ENCODE measurements around the gene CD1B. TPM values are rescaled to one million over a fixed set of nuclear protein-coding genes. Genes with fewer than 3 reads are reported as not detected.

The CD1B gene
- total and polyA plus RNA-seq, 9 of the 15 experiments (the other 6 are each of a cell fraction or from before 2014, with no cell fraction given): not detected

- intact Hi-C loops (cut with micrococcal nuclease) (no loop called here), in situ Hi-C loops (cut with MboI) (no loop called here)
- H3K36me3 ChIP-seq (ENCODE audit: control insufficient read depth, insufficient read depth, low read length): no peaks in the 10 kb centered on the region
- BruUV-seq (replicated peaks): no TSS peak
- H3K4me1 ChIP-seq (replicated peaks in 1 of 2; ENCODE audit: control insufficient read depth in 2 of 2, insufficient read depth in 2 of 2, low read length in 2 of 2): no peaks in the 10 kb centered on the region
- no peaks in the 10 kb centered on the region for H3K9me3 ChIP-seq (replicated peaks; ENCODE audit: control insufficient read depth, insufficient read depth, low read depth, low read length)
- no peak overlapping the region for H3K4me2 ChIP-seq (ENCODE audit: insufficient read depth, low read length)
- H3K27me3 ChIP-seq (ENCODE audit: control insufficient read depth in 2 of 2, insufficient read depth in 2 of 2, low read length in 2 of 2): no peaks in the 10 kb centered on the region
- CTCF ChIA-PET (ENCODE audit: low intra/inter-chr PET ratio): no interaction called here
- no peak overlapping the region for H3K9ac ChIP-seq (ENCODE audit: insufficient read depth in 1 of 2, low read depth in 2 of 2, low read length in 2 of 2)
- H2AFZ ChIP-seq (ENCODE audit: low read depth, low read length): no peak overlapping the region
- H3K79me2 ChIP-seq (ENCODE audit: control insufficient read depth, insufficient read depth, low read length): no peaks in the 10 kb centered on the region
- no peaks in the 10 kb centered on the region for H3K9me1 ChIP-seq (ENCODE audit: control insufficient read depth, insufficient read depth, low read length)
- DNase-seq (ENCODE audit: extremely low read depth in 1 of 4, low spot score in 3 of 4) (no peak), FAIRE-seq (no peak), ATAC-seq (no peak)
- POLR2A ChIA-PET: no interaction called here
- no peak for TF ChIP-seq NCOA6 (IDR thresholded peaks at IDR 0.05)
- no peak for TF ChIP-seq ZNF24 (IDR thresholded peaks at IDR 0.05)
- no peak for TF ChIP-seq MCM7 (IDR thresholded peaks at IDR 0.05)
- no peak for TF ChIP-seq MXI1 (IDR thresholded peaks at IDR 0.05; ENCODE audit: low read depth, low read length)
- TF ChIP-seq SPI1 (IDR thresholded peaks at IDR 0.05; ENCODE audit: borderline replicate concordance, low read depth, low read length): 0 out of 2 replicates have a peak, but pooled peaks have one; percentile 6
- peak; percentile 56 for TF ChIP-seq USF2 (CRISPR knock-in tag; IDR thresholded peaks at IDR 0.05)
- no peak for TF ChIP-seq CBFA2T3 (IDR thresholded peaks at IDR 0.05)
- peak; percentile 23; the same call in 1 of the 2 replicates for TF ChIP-seq TFE3 (CRISPR knock-in tag; IDR thresholded peaks at IDR 0.05)
- TF ChIP-seq RFX5 (IDR thresholded peaks at IDR 0.05; ENCODE audit: low read depth, low read length): no peak
- no peak for TF ChIP-seq ZNF282 (CRISPR knock-in tag; IDR thresholded peaks at IDR 0.05)
- 0 out of 2 replicates have a peak, but pooled peaks have one; percentile 25 for TF ChIP-seq GABPA (tag; conservative IDR thresholded peaks at IDR 0.05; ENCODE audit: low read depth)
- no peak for TF ChIP-seq CAMTA2 (CRISPR knock-in tag; conservative IDR thresholded peaks at IDR 0.05)
- TF ChIP-seq IFI16 (CRISPR knock-in tag; IDR thresholded peaks at IDR 0.05): no peak
- no peak for TF ChIP-seq KAT2B (IDR thresholded peaks at IDR 0.05; ENCODE audit: low read depth, low read length)
- TF ChIP-seq TFAM (CRISPR knock-in tag; conservative IDR thresholded peaks at IDR 0.05): no peak
- no peak overlapping the region for H3K27ac ChIP-seq (ENCODE audit: extremely low read depth, low read depth, low read length)
- WGBS (ENCODE audit: insufficient coverage, low coverage, missing lambda C conversion rate): 0% methylated on average over 4 of the region's 7 CpGs
- no peaks in the 10 kb centered on the region for H4K20me1 ChIP-seq (replicated peaks; ENCODE audit: control insufficient read depth, insufficient read depth, low read length)
- H3K4me3 ChIP-seq: no peak overlapping the region
Observed at GRCh38 chr1:158285756-158286241, 45.5 kb downstream of the CD1B start.

Measured in K562 (cell line).